AG10803 (cell line): ENCODE measurements around the gene FOXJ3.

Source experiments
- DNase-seq: peaks from one replicate; pipeline ENCODE4 v3.0.0; 2010; ENCODE audit warnings: low read depth
- H3K4me3 ChIP-seq: 2 replicates; pipeline ENCODE4 v1.5.1; 2011; ENCODE audit warnings: mild to moderate bottlenecking, low read length, control low read depth
- TF ChIP-seq, protein P1 (sequence below): conservative IDR thresholded peaks from 2 replicates; pipeline ENCODE4 v1.5.1; 2011; ENCODE audit warnings: mild to moderate bottlenecking, low read length, control low read depth, inconsistent platforms

Gene FOXJ3

DNA sequence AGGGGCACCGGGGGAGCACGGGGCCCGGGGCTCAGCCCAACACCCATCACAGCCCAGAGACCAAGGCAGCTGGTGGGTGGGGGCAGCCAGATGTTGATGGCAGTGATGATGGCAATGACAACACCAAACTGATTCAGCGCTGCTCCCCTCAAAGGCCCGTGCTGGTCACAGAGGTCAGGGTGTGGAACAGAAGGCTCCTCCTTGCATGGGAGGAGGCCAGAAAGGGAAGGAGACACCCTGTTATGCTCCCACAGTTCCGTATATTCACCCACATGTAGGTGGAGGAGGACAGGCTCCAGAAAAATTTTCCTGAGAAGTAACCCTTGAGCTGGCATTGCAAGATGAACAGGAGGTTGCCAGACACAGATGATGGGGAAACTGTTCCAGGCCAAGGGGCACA lies 181.4 kb downstream of the FOXJ3 start:
- no peak overlapping the region for H3K4me3 ChIP-seq
- no peak for DNase-seq
- TF ChIP-seq, protein P1, sequence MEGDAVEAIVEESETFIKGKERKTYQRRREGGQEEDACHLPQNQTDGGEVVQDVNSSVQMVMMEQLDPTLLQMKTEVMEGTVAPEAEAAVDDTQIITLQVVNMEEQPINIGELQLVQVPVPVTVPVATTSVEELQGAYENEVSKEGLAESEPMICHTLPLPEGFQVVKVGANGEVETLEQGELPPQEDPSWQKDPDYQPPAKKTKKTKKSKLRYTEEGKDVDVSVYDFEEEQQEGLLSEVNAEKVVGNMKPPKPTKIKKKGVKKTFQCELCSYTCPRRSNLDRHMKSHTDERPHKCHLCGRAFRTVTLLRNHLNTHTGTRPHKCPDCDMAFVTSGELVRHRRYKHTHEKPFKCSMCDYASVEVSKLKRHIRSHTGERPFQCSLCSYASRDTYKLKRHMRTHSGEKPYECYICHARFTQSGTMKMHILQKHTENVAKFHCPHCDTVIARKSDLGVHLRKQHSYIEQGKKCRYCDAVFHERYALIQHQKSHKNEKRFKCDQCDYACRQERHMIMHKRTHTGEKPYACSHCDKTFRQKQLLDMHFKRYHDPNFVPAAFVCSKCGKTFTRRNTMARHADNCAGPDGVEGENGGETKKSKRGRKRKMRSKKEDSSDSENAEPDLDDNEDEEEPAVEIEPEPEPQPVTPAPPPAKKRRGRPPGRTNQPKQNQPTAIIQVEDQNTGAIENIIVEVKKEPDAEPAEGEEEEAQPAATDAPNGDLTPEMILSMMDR, result no peak

DNA sequence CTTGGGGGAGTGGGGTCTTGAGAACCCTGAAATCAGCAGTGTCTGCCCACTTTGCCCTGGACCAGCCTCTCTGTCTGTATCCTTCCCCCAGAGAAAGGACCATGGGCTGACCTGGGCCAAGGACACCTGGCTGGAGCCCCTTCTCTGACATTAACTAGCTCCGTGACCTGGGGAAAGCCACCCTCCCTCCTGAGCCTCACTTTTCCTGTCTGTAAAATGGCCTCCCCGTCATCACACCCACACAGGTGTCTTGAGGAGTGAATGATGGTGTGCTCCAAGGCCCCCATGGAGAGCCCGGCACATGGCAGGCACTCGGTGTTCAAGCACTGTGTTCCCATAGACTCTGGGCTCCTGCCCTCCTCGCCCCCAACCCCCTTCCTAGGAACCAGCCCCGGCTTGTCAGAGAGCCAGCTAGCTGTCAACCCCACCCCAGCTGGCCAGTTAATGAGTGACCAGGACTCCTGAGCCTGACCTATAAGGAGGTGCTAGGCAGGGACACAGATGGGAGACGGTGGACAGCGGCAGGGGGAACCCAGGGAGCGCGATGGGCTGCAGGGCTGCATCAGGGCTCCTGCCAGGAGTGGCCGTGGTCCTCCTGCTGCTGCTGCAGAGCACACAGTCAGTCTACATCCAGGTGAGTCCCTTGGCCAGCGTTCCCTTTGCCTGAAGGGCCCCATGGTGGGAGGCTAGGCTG lies 182.0 kb downstream of the FOXJ3 start, which contains the start of gene GUCA2B:
TSS of gene GUCA2B (plus strand) at position 504 of the 694 bp plus-strand sequence. CDS start at position 545, 41 bp downstream.
- TF ChIP-seq, protein P1, result no peak
- H3K4me3 ChIP-seq, result no peak within 1 kb of the TSS
- DNase-seq, result no peak

DNA sequence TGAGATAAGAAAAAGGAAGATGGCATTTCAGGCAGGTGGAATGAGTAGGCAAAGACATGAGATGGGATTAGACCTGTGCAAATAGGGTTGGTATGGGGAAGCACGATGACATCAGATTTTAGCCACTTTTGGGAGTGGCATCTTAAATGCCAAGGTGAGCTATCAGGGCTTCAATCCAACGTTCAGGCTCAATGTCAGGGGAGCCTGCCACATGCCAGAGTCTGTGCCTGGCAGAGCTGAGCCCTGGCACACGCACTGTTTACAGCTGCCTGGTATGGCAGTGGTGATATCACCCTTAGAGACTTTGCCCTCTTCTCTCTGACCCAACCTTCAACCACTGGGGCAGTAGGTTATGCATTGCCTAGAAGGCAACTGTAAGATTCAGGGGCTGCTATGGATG lies 182.9 kb downstream of the FOXJ3 start:
- DNase-seq, result no peak
- TF ChIP-seq, protein P1, result no peak
- H3K4me3 ChIP-seq, result no peak overlapping the region

DNA sequence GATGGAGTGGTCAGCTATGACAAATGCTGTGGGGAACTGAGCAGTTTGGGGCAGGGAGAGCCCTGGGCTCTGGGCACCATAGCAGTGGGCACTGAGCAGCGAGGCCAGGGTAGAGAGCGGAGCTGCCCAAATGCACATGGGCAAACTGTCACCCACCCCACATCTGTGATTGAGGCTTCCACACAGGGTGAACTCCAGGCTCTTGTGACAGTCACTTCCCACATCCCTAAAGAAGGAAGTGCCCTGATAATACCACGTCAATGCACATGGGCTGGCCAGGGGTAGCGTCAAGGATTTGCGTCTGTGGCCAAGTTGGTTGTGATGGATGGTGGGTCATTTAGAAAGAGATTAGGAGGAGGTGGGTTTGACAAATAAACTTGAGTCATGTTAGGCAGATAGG lies 184.4 kb downstream of the FOXJ3 start:
- DNase-seq, result no peak
- TF ChIP-seq, protein P1, result no peak
- H3K4me3 ChIP-seq, result no peak overlapping the region

DNA sequence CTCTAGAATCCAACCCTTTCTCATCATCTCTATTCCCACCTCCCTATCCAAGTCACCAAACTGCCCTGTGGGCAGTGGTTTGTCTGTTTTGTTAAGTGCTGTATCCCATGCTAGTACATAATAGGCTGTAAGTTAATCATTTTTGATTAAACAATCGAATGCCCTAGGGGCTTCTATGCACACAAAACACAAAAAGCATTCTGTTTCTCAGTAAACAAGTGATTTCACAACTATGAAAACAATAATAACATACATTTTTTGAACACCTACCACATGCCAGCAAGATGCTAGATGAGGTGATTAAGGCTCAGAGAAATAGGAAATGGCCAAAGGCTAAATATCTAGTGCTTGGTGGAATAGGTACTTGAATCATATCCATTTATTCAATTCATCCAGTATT lies 186.9 kb downstream of the FOXJ3 start:
- H3K4me3 ChIP-seq, result no peak overlapping the region
- TF ChIP-seq, protein P1, result no peak
- no peak for DNase-seq

DNA sequence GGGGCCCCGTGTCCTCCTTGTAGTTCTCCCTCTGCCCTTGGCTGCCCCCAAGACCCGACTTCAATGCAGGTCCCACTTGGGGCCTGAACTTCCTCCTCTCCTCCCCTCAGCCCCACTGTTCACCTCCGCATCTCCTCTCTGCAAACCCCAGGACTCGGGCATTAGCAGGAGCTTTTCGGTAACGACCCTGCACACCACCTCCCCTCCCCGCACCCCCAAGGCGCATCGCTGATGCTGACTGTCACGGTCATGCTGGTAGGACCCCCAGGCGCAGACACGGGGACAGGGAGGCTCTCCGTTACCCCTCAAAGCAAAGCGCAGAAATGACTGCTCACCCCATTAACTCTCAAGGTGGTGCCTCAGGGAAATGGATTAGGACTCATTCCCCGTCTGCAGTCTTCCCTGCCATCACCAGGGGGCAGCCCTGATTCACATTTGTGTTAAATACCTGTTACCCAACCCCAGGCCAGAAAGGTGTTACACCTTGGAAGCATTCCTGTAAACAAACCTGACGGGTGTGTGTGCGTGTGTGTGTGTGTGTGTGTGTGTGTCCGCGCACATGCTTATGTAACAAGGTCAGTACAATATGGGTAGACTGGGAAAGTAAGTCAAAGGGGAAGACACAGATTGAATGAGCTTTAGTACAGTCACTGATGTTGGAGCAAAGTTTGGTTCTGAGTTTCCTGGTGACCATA lies 188.3 kb downstream of the FOXJ3 start:
- TF ChIP-seq, protein P1, result peak; percentile 92
- H3K4me3 ChIP-seq, result no peak overlapping the region
- peak; percentile 43 for DNase-seq
